Heart left ventricle (tissue), 16 donors: ENCODE results near the gene RALGPS1. TPM values are rescaled to one million over a fixed set of nuclear protein-coding genes. Genes with fewer than 3 reads are reported as not detected.

Experiments used
- ATAC-seq, 4 donors: fragments of 200-7000 bp; cut with Tn5 transposase; one replicate each; pipeline ENCODE4 v1.9.1; 2020 to 2022; ENCODE audit warnings: moderate library complexity in 4 of 4, mild to moderate bottlenecking in 3 of 4, moderate number of reproducible peaks in 1 of 4
- DNase-seq, 5 donors: peaks; one replicate each; pipeline ENCODE4 v3.0.0-alpha.2; 2020
- H3K27ac ChIP-seq, 12 donors: fragments of 200-600 bp; sonication (generic) in 4 of 12; one replicate each; pipeline versions ENCODE4 v1.5.0 to v1.8.0; 2016 to 2022; ENCODE audit warnings: mild to moderate bottlenecking in 2 of 12
- H3K27me3 ChIP-seq, 9 donors: fragments of 200-600 bp; sonication (generic) in 2 of 9; one replicate each; pipeline versions ENCODE4 v1.5.1 to v1.8.0; 2016 to 2022; ENCODE audit warnings: mild to moderate bottlenecking in 3 of 9
- H3K36me3 ChIP-seq, 9 donors: fragments of 200-600 bp; sonication (generic) in 2 of 9; one replicate each; pipeline versions ENCODE4 v1.5.0 to v1.8.0; 2018 to 2022; ENCODE audit warnings: mild to moderate bottlenecking in 2 of 9
- H3K4me1 ChIP-seq, 12 donors: fragments of 200-600 bp; sonication (generic) in 4 of 12; one replicate each; pipeline versions ENCODE4 v1.5.0 to v1.8.0; 2016 to 2022; ENCODE audit warnings: mild to moderate bottlenecking in 3 of 12
- H3K4me3 ChIP-seq, 12 donors: fragments of 200-600 bp; sonication (generic) in 4 of 12; one replicate each; pipeline versions ENCODE4 v1.5.0 to v1.8.0; 2017 to 2022; ENCODE audit warnings: mild to moderate bottlenecking in 9 of 12, moderate library complexity in 4 of 12
- H3K9me3 ChIP-seq, 12 donors: fragments of 200-600 bp; sonication (generic) in 4 of 12; one replicate each; pipeline versions ENCODE4 v1.5.0 to v1.8.0; 2016 to 2022; ENCODE audit warnings: mild to moderate bottlenecking in 1 of 12
- POLR2A ChIP-seq, 2 donors: fragments of 450-650 bp; IDR thresholded peaks; one replicate each; pipeline ENCODE4 v1.6.1; 2017; ENCODE audit warnings: antibody characterized with exemption in 2 of 2, mild to moderate bottlenecking in 2 of 2, moderate library complexity in 2 of 2
- WGBS, 4 donors: extraction: QIAGEN DNeasy Blood & Tissue Kit in 2 of 4; methylation state at CpG; one replicate each; pipeline versions ENCODE4 v1.1.5 to v1.1.7; 2013 to 2018; 5-methylcytosine and 5-hydroxymethylcytosine counted together
- intact Hi-C, 10 donors: fragments of 100-400 bp; cut with DNase I; formaldehyde crosslinking; loops; one replicate each; pipeline versions ENCODE4 v1.11.1 to v1.14.2; 2022
- polyA plus RNA-seq, 2 donors: library from polyadenylated mRNA; stranded (reverse); fragments of 200-250 nt; gene quantifications; one replicate each; pipeline ENCODE4 v1.2.3, GENCODE V29; 2013
- total RNA-seq, 9 donors: library from RNA; depleted of rRNA in 2 of 9; stranded (reverse); fragments of >200 nt in 2 of 9; fragmentation: NEBNext Ultra II Directional in 3 of 9; extraction: Animal tissue kit (Norgen Biotek cat#: 25700) in 3 of 9; gene quantifications; one replicate each; pipeline versions ENCODE4 v1.1.0 to v1.2.4, GENCODE V29; 2016 to 2023
- TF ChIP-seq, protein P1 (sequence below), 12 donors: fragments of 200-600 bp; sonication (generic) in 4 of 12; IDR thresholded peaks; one replicate each; pipeline versions ENCODE4 v1.5.0 to v1.8.0; 2018 to 2022; ENCODE audit warnings: antibody characterized with exemption in 12 of 12, mild to moderate bottlenecking in 5 of 12
- donor health status: ischemic (EF 13 %, LVEDD 7.1; RV severe dilation, severe dysfunction).
- donor health status: healthy with polysubstance abuse.
- donor health status: DM: no; HTN: yes; CAD: no.
- donor health status: DM: no; HTN: no; CAD: no.
- donor health status: ischemic (EF 25% LVEDD 6.9; RV normal size, moderate dysfunction).
- donor health status: ischemic (EF 25% LVEDD 5.7; RV mildly dilated, moderate dysfunction).
- donor health status: healthy.
- donor health status: DM: yes; HTN: yes; CAD: no.
- donor health status: ischemic (EF 35%, LVEDD 5.7; RV mildly dilated, moderate dysfunction).
- donor health status: nonischemic (EF 11% LVEDD 7.7; RV severe dilation, severe dysfunction).
- donor health status: DM: yes; HTN: yes; CAD: no.
- donor health status: PGD.
- donor health status: ischemic (EF 29% LVEDD 5.4; RV normal size, mild dysfunction).
- donor health status: nonischemic (EF 23%, LVEDD 6.1; RV moderate dilation, normal function).

RALGPS1 gene
- total and polyA plus RNA-seq, 11 donors, result 8.0 to 21.8 (median 14.4) TPM

DNA sequence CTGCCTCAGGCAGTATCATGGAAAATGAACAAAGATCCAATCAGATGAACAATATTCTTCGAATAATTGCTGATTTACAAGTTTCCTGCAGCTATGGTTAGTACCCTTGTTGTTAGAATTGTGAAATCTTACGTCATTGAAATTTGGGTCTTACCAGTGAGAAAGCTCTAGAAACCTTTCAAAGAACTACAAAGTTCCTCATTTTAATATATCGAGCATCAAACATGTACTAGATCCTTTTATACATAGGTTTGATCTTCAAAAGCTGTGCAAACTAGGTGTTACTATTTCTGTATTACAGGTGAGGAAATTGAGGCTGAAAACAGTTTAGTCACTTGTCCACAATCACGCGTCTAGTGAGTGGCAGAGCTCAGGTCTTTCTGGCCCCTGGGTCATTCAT is 251.5 kb downstream of the RALGPS1 start:
- H3K4me3 ChIP-seq, result no peak overlapping the region
- TF ChIP-seq, protein P1, sequence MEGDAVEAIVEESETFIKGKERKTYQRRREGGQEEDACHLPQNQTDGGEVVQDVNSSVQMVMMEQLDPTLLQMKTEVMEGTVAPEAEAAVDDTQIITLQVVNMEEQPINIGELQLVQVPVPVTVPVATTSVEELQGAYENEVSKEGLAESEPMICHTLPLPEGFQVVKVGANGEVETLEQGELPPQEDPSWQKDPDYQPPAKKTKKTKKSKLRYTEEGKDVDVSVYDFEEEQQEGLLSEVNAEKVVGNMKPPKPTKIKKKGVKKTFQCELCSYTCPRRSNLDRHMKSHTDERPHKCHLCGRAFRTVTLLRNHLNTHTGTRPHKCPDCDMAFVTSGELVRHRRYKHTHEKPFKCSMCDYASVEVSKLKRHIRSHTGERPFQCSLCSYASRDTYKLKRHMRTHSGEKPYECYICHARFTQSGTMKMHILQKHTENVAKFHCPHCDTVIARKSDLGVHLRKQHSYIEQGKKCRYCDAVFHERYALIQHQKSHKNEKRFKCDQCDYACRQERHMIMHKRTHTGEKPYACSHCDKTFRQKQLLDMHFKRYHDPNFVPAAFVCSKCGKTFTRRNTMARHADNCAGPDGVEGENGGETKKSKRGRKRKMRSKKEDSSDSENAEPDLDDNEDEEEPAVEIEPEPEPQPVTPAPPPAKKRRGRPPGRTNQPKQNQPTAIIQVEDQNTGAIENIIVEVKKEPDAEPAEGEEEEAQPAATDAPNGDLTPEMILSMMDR (IDR thresholded peaks at IDR 0.05), result no peak
- TF ChIP-seq POLR2A (IDR thresholded peaks at IDR 0.05), result no peak
- no peak for ATAC-seq
- intact Hi-C loops, result loop anchor here in 1 of 10 donors (10.0 kb wide), 1 partner anchor 121 kb away; no protein-coding TSS in a partner anchor
- 91 to 94% (median 93%) methylated on average over 5 of the region's 5 CpGs for WGBS, 4 donors
- H3K4me1 ChIP-seq, result peaks cover 0 to 34% (median 16%) of the 10 kb centered on the region in 12 donors
- DNase-seq, result no peak
- H3K27me3 ChIP-seq, result no peaks in the 10 kb centered on the region
- H3K36me3 ChIP-seq, result peaks cover 0 to 5% (median 0%) of the 10 kb centered on the region in 9 donors
- no peak overlapping the region for H3K27ac ChIP-seq
- no peaks in the 10 kb centered on the region for H3K9me3 ChIP-seq

DNA sequence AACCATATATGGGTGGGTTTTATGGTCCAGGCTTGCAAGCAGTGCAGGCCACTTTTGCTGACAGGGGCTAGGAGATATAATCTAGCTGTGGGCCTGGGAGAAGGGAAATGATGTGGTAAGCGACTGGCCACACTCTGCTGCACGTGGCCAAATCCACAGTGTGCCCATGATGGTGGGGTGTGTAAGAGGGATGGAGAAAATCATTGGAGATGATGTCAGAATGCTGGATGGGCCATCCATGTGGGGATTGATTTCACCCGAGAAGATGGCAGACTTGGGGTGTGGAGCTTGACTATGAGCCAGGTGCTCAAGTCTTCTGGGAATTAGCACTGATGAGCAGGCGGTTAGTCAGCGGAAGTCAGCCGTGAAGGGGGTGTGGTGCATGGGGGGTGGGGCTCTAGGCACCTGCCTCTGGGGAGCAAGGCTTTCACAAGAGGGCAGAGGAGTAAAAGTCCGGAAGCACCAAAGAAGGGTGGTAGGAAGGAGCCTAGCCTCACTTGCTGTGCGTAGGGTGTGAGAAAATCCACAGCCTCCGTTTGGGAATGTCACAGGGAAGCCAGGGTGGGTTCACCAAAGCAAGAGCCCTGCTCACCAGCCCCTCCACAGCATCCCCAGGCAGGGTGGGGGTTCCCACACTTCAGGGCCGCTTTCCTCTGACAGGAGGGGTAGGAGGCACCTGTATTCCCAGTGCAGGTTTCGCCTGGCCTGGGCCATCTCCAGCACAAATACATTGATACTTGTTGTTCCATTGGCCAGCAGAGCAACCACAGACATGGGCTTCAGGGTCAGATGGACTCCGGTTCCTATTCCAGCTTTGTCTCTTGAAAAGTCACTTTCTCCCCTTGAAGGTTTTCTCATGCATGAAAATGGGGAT is 252.3 kb downstream of the RALGPS1 start:
- H3K4me3 ChIP-seq, result no peak overlapping the region
- TF ChIP-seq, protein P1 (IDR thresholded peaks at IDR 0.05), result no peak
- TF ChIP-seq POLR2A (IDR thresholded peaks at IDR 0.05), result no peak
- intact Hi-C loops, result loop anchor here in 1 of 10 donors (10.0 kb wide), 1 partner anchor 122 kb away; no protein-coding TSS in a partner anchor

DNA sequence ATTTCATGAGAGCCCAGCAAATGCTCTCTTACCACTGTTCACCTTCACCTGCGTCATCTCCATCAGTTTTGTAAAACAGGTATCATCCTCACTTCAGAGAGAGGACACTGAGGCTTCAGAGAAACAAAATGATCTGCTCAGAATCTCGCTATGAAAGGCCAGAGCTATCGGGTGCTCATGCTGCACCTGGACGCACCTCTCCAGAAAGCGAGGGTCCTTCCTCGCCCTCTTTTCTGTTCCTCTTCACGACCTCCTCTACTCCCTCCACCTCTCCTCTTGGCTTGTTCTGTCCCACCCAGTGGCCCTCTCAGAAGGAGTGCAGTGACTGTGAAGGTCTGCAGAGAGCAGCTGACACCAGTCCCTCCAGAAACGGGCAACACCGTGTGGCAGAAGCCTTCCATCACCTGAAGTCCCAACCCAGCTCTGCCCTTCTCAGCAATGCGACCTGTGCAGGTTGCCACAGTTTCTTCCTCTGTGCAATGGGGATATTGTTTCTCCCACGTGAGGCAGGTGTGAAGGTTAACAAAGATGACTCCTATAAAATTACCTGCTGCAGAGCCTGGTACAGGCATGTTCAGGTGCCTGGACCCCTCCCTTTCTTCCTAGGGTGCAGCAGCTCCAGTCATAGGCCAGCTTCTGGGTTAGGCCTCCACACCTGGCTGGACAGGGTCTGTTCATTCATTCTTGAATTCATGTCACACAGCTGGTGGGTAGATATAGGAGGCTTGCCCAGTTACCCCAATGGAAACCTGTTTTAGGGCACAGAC is 253.2 kb downstream of the RALGPS1 start:
- DNase-seq (no peak), ATAC-seq (no peak)
- Histone ChIP-seq H3K9me3 (no peaks in the 10 kb centered on the region), H3K4me1 (peaks cover 0 to 22% (median 14%) of the 10 kb centered on the region in 12 donors), H3K27me3 (no peaks in the 10 kb centered on the region), H3K27ac (no peak overlapping the region), H3K36me3 (peaks cover 0 to 5% (median 0%) of the 10 kb centered on the region in 9 donors), H3K4me3 (no peak overlapping the region)
- TF ChIP-seq, protein P1 (IDR thresholded peaks at IDR 0.05), result no peak
- TF ChIP-seq POLR2A (IDR thresholded peaks at IDR 0.05), result no peak
- intact Hi-C loops, result loop anchor here in 1 of 10 donors (10.0 kb wide), 1 partner anchor 123 kb away; no protein-coding TSS in a partner anchor
- WGBS, 4 donors, result 95 to 97% (median 96%) methylated on average over 11 of the region's 11 CpGs

More for the DNA sequence above, 252.3 kb downstream of the RALGPS1 start:
- H3K4me1 ChIP-seq, result peaks cover 0 to 29% (median 16%) of the 10 kb centered on the region in 12 donors
- 83 to 87% (median 86%) methylated on average over 12 of the region's 12 CpGs for WGBS, 4 donors
- no peaks in the 10 kb centered on the region for H3K9me3 ChIP-seq
- H3K36me3 ChIP-seq, result peaks cover 0 to 5% (median 0%) of the 10 kb centered on the region in 9 donors
- no peak for ATAC-seq
- DNase-seq, result no peak
- no peaks in the 10 kb centered on the region for H3K27me3 ChIP-seq
- H3K27ac ChIP-seq, result no peak overlapping the region
